HCT116 (cell line): Measurements from ENCODE around the gene RGSL1. TPM values are rescaled to one million over a fixed set of nuclear protein-coding genes. Genes with fewer than 3 reads are reported as not detected.

Experiments
- ATAC-seq: fragments of 200-7000 bp; cut with Tn5 transposase; 2 replicates; pipeline ENCODE4 v1.9.1; 2020; ENCODE audit warnings: mild to moderate bottlenecking, moderate library complexity
- BruUV-seq: library from RNA; stranded (reverse); fragments of 400-500 nt; replicated peaks from 2 replicates; lab custom pipeline; 2021; lab: Mats Ljungman, UMichigan
- CTCF ChIA-PET: fragments of 300-600 bp; sonication (Branson Sonifier 250); formaldehyde crosslinking; loops from one replicate; lab custom pipeline; 2021; ENCODE audit warnings: antibody characterized with exemption; lab: Charles Lee
- POLR2A ChIA-PET: fragments of 300-600, 350-600 bp; sonication (Branson Sonifier 250); formaldehyde crosslinking; loops from one replicate; lab custom pipeline; 2021; ENCODE audit warnings: antibody characterized with exemption; lab: Charles Lee
- RAD21 ChIA-PET, 2 experiments: fragments of 300-600 bp; sonication (Branson Sonifier 250); formaldehyde crosslinking; loops; one replicate each; lab custom pipeline; 2023; ENCODE audit warnings: low total read pairs in 2 of 2; ENCODE audit not compliant: uncharacterized antibody in 2 of 2, unreplicated experiment in 2 of 2, low non-redundant PET in 1 of 2; lab: Charles Lee
- DNase-seq: peaks from one replicate; pipeline ENCODE4 v3.0.0-alpha.2; 2010; ENCODE audit warnings: low read depth, low spot score
- H2AFZ ChIP-seq: fragments of 200-600 bp; shearing (Covaris generic), sonication (generic); 2 replicates; pipeline ENCODE4 v1.6.1; 2017; ENCODE audit warnings: low read depth, mixed run types, mixed read lengths, antibody characterized with exemption, low read length; ENCODE audit not compliant: poor library complexity, severe bottlenecking
- H3K27ac ChIP-seq: 2 replicates; pipeline ENCODE4 v1.5.1; 2012; ENCODE audit warnings: low read depth, low read length
- H3K27me3 ChIP-seq: fragments of 200-600 bp; sonication (generic); 2 replicates; pipeline ENCODE4 v1.6.1; 2016; ENCODE audit warnings: mixed run types, low read length, mixed read lengths; ENCODE audit not compliant: insufficient read depth
- H3K36me3 ChIP-seq, 2 experiments: fragments of 200-500 bp in 1 of 2; fragments of 200-600 bp in 1 of 2; sonication (Bioruptor generic) in 1 of 2; sonication (generic) in 1 of 2; 2 replicates each; pipeline versions ENCODE4 v1.5.1 to v1.6.1; 2014 to 2016; ENCODE audit warnings: low read length in 2 of 2, inconsistent platforms in 1 of 2, mixed read lengths in 1 of 2, mixed run types in 1 of 2; ENCODE audit not compliant: insufficient read depth in 2 of 2, control insufficient read depth in 1 of 2
- H3K4me1 ChIP-seq, 2 experiments: fragments of 200-600 bp in 1 of 2; sonication (generic) in 1 of 2; 2 replicates each; pipeline versions ENCODE4 v1.5.1 to v1.6.1; 2012 to 2017; ENCODE audit warnings: low read length in 2 of 2, inconsistent platforms in 1 of 2, mild to moderate bottlenecking in 1 of 2, mixed read lengths in 1 of 2, mixed run types in 1 of 2, moderate library complexity in 1 of 2; ENCODE audit not compliant: insufficient read depth in 2 of 2, control insufficient read depth in 1 of 2
- H3K4me2 ChIP-seq: fragments of 200-600 bp; sonication (generic); 2 replicates; pipeline ENCODE4 v1.6.1; 2017; ENCODE audit warnings: mixed run types, low read length, mixed read lengths
- H3K4me3 ChIP-seq, 2 experiments: fragments of 200-600 bp in 1 of 2; sonication (generic) in 1 of 2; replicated peaks in 1 of 2; 2 replicates each; pipeline ENCODE4 v1.5.1; 2011 to 2016; ENCODE audit warnings: low read length in 2 of 2, control low read depth in 1 of 2, low read depth in 1 of 2, mild to moderate bottlenecking in 1 of 2, mixed read lengths in 1 of 2, mixed run types in 1 of 2
- H3K79me2 ChIP-seq: fragments of 200-600 bp; sonication (generic); 2 replicates; pipeline ENCODE4 v1.6.1; 2017; ENCODE audit warnings: mild to moderate bottlenecking, mixed run types, low read length, moderate library complexity, mixed read lengths; ENCODE audit not compliant: insufficient read depth
- H3K9ac ChIP-seq: fragments of 200-600 bp; sonication (generic); 2 replicates; pipeline ENCODE4 v1.6.1; 2016; ENCODE audit warnings: low read length, mixed read lengths
- H3K9me2 ChIP-seq: fragments of 200-600 bp; sonication (generic), shearing (Covaris generic); 2 replicates; pipeline ENCODE4 v1.6.1; 2017; ENCODE audit warnings: mixed run types, mild to moderate bottlenecking, moderate library complexity; ENCODE audit not compliant: insufficient read depth
- H3K9me3 ChIP-seq, 2 experiments: fragments of 200-500 bp in 1 of 2; fragments of 200-600 bp in 1 of 2; sonication (Bioruptor generic) in 1 of 2; sonication (generic) in 1 of 2; 2 replicates each; pipeline ENCODE4 v1.6.1; 2014 to 2017; ENCODE audit warnings: low read length in 2 of 2, mixed read lengths in 2 of 2, inconsistent platforms in 1 of 2, low read depth in 1 of 2, mild to moderate bottlenecking in 1 of 2, mixed run types in 1 of 2, moderate library complexity in 1 of 2; ENCODE audit not compliant: control insufficient read depth in 1 of 2, insufficient read depth in 1 of 2
- H4K20me1 ChIP-seq: fragments of 200-600 bp; sonication (generic), shearing (Covaris generic); 2 replicates; pipeline ENCODE4 v1.6.1; 2017; ENCODE audit warnings: mixed run types, mild to moderate bottlenecking, moderate library complexity; ENCODE audit not compliant: insufficient read depth
- CBX3 ChIP-seq: IDR thresholded peaks from 2 replicates; pipeline ENCODE4 v1.6.1; 2012; ENCODE audit warnings: low read depth
- CEBPB ChIP-seq: IDR thresholded peaks from 2 replicates; pipeline ENCODE4 v1.6.1; 2012; ENCODE audit warnings: low read depth
- EZH2 ChIP-seq: fragments of 200-600 bp; sonication (generic); IDR thresholded peaks from 2 replicates; pipeline ENCODE4 v1.6.1; 2017; ENCODE audit warnings: antibody characterized with exemption, mixed run types
- intact Hi-C: fragments of 100-400 bp; cut with micrococcal nuclease; formaldehyde crosslinking; loops from 2 replicates; pipeline ENCODE4 v1.10.0; 2022
- total RNA-seq: library from RNA; stranded (reverse); gene quantifications from one replicate; pipeline ENCODE4 v1.2.1, GENCODE V29; 2021; ENCODE audit not compliant: unreplicated experiment
- TF ChIP-seq, protein P1 (sequence below), 3 experiments: fragments of 200-600 bp in 1 of 3; sonication (generic) in 1 of 3; IDR thresholded peaks in 2 of 3; conservative IDR thresholded peaks in 1 of 3; 2 replicates each; pipeline ENCODE4 v1.5.1; 2012 to 2017; ENCODE audit warnings: low read depth in 2 of 3, low read length in 2 of 3, antibody characterized with exemption in 1 of 3, borderline replicate concordance in 1 of 3, control low read depth in 1 of 3, mild to moderate bottlenecking in 1 of 3, mixed read lengths in 1 of 3, mixed run types in 1 of 3, moderate library complexity in 1 of 3; ENCODE audit not compliant: insufficient read depth in 1 of 3

Gene RGSL1
- total RNA-seq, 1 experiment from 2014 or later: not detected

DNA sequence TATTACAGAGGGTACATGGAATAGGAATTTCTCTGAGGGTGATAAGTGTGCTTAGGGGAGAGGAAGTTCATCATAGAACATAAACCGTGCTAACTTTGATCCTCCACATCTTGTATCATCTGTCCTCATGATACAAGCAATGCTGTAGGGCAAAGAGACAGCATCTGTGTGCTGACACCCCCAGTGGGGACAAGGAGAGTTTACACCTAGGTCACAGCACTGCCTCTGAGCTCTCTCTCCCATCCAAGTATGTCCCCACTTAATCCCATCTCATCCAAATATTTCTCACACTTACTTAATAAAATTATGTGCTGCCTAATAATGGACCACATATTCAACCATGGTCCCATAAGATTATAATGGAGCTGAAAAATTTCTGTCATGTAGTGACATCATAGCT lies 45.2 kb upstream of the RGSL1 start:
- Histone ChIP-seq H3K4me3 (no peak overlapping the region), H3K4me2 (no peak overlapping the region), H3K27ac (no peak overlapping the region), H3K36me3 (no peaks in the 10 kb centered on the region), H4K20me1 (no peaks in the 10 kb centered on the region), H3K9me3 (no peaks in the 10 kb centered on the region), H3K9ac (no peak overlapping the region), H2AFZ (no peak overlapping the region), H3K27me3 (no peaks in the 10 kb centered on the region)
- ChIA-PET POLR2A (no interaction called here), CTCF (interaction anchor here (1.0 kb wide), 1 partner anchor 323 kb away, joined by 3 read pairs; no protein-coding TSS in a partner anchor), RAD21 (no interaction called here)
- peak; percentile 88 for ATAC-seq
- intact Hi-C loops: no loop called here
- TF ChIP-seq, protein P1, sequence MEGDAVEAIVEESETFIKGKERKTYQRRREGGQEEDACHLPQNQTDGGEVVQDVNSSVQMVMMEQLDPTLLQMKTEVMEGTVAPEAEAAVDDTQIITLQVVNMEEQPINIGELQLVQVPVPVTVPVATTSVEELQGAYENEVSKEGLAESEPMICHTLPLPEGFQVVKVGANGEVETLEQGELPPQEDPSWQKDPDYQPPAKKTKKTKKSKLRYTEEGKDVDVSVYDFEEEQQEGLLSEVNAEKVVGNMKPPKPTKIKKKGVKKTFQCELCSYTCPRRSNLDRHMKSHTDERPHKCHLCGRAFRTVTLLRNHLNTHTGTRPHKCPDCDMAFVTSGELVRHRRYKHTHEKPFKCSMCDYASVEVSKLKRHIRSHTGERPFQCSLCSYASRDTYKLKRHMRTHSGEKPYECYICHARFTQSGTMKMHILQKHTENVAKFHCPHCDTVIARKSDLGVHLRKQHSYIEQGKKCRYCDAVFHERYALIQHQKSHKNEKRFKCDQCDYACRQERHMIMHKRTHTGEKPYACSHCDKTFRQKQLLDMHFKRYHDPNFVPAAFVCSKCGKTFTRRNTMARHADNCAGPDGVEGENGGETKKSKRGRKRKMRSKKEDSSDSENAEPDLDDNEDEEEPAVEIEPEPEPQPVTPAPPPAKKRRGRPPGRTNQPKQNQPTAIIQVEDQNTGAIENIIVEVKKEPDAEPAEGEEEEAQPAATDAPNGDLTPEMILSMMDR (IDR thresholded peaks at IDR 0.05 in 2 of 3, conservative IDR thresholded peaks at IDR 0.05 in 1 of 3; ENCODE audit: borderline replicate concordance in 1 of 3, insufficient read depth in 1 of 3, low read depth in 2 of 3, low read length in 2 of 3): peak in 2 of 3 experiments; percentile 30 to 33; a peak in 3 of 6 replicates
- TF ChIP-seq CEBPB: no peak
- TF ChIP-seq, all 23 proteins: peak for 1
- no TSS peak for BruUV-seq
- no peaks in the 10 kb centered on the region for H3K9me2 ChIP-seq
- DNase-seq: no peak
- H3K79me2 ChIP-seq: no peaks in the 10 kb centered on the region
- no peaks in the 10 kb centered on the region for H3K4me1 ChIP-seq

DNA sequence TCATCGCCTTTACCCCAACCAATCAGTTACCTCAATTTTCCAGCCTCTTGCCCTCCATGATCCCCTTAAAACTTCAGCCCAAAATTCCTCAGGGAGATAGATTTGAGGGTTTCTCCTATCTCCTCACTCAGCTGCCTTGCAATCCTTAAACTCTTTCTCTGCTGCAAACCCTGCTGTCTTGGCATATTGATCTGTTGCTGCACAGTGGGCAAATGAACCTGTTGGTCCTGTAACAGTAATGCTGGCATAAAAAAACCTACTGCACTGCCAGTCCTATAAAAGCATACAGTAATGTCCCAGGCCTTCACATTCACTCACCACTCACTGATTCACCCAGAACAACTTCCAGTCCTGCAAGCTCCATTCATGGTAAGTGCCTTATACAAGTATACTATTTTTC lies 44.4 kb upstream of the RGSL1 start:
- H3K27me3 ChIP-seq: no peaks in the 10 kb centered on the region
- H3K9me2 ChIP-seq: no peaks in the 10 kb centered on the region
- no peaks in the 10 kb centered on the region for H3K36me3 ChIP-seq
- H3K4me2 ChIP-seq: no peak overlapping the region
- DNase-seq (no peak), ATAC-seq (no peak)
- H3K4me3 ChIP-seq: no peak overlapping the region
- TF ChIP-seq EZH2 (no peak), CBX3 (0 out of 2 replicates have a peak, but pooled peaks have one; percentile 17)
- no peaks in the 10 kb centered on the region for H3K79me2 ChIP-seq
- H3K9ac ChIP-seq: no peak overlapping the region
- H3K9me3 ChIP-seq: no peaks in the 10 kb centered on the region
- H3K4me1 ChIP-seq: no peaks in the 10 kb centered on the region
- H3K27ac ChIP-seq: no peak overlapping the region
- no peak overlapping the region for H2AFZ ChIP-seq
- RAD21 ChIA-PET: no interaction called here
- H4K20me1 ChIP-seq: no peaks in the 10 kb centered on the region
- intact Hi-C loops: no loop called here
- CTCF ChIA-PET: interaction anchor here (1.0 kb wide), 1 partner anchor 324 kb away, joined by 3 read pairs; no protein-coding TSS in a partner anchor
- BruUV-seq: no TSS peak
- POLR2A ChIA-PET: no interaction called here
